ENCODE results near the gene BCAP29.
"Not testable (repeated sequence)": the region's sequence is repeated elsewhere in the genome, so short reads cannot be mapped to it uniquely, and the experiment has no call there.

BCAP29 gene

DNA sequence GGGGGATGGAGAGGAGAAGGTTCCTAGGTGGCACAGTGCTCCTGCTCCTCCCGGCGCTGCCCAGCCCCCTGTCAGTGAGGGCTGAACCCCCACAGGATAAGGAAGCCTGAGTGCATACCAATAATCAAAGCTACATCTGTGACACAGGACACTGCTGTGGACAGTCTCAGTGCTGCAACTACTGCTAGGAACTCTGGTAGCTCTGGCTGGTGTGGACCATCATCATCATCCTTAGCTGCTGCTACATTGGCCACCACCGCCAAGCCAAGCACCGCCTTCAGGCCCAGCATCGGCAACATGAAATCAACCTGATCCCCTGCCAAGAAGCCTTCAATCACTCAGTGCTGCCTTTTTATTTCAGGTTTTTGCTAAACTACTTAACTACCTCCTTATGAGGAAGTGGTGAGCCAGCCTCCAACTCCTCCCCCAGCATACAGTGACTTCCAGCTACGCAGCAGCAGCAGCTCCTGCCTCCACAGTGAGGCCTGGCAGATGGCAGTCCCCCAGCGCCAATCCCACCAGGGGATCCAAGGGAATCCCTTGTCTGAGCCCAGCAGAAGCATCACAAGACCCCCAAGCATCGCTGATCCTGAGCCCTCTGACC, 48.5 kb downstream of the BCAP29 start:
- DNase-seq, result no peak

GRCh38 chr7:107630342-107630741, 50.3 kb downstream of the BCAP29 start:
- no peak for DNase-seq

DNA sequence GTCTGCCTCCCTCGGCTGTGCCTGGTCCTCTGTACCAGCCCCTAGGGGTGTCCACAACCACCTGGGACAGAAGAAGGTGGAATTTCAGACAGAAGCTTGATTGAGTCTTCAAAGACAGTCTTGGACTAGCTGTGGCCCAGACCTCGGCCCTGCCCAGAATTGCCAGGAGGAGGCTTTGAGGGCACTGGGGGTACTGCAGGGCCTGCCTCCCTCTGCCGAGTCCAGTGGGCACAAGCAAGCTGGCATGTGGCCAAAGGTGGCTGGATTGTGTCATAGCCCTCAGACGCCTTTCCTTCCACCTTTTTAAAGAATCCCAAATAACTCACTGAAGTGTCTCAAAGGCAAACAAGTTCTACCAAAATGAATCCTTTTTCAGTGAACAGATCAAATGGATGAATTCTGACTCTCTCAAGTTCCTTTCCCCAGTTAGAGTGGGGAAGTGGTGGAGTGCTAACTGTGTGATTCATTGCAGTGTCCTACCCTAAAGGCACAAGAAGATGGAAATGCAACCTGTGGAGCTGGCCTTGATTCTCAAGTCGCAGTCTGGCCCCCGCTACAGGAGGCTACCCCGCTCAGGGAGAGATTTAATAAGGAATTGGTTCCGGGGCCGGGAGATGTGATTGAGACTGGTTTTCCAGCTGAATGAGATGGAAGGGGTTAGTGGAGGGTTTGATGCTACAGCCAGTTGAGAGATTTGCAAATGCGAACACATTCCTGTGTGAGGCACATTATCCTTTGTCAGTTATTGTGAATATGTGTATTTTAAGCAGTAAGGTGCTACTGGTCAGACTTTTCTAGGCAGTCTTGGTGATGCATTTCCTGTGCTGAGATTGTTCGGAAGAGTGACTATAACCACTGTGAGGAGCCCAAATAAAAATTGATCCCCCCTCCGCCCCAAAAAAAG, 51.8 kb downstream of the BCAP29 start:
- no peak for DNase-seq

DNA sequence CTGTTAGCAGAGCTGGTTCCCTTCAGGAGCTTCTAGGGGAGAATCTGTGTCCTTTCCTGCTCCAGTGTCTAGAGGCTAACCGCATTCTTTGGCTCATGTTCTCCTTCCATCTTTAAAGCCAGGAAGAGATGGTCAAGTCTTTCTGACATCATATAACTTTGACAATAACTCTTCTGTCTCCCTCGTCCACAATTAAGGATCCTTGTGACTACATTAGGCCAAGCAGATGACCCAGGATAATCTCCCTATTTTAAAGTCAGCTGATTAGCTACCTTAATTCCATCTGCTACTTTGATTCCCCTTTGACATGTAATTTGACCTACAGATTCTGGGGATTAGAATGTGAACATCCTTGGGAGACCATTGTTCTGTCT, 52.4 kb downstream of the BCAP29 start:
- peak; percentile 78 for DNase-seq

DNA sequence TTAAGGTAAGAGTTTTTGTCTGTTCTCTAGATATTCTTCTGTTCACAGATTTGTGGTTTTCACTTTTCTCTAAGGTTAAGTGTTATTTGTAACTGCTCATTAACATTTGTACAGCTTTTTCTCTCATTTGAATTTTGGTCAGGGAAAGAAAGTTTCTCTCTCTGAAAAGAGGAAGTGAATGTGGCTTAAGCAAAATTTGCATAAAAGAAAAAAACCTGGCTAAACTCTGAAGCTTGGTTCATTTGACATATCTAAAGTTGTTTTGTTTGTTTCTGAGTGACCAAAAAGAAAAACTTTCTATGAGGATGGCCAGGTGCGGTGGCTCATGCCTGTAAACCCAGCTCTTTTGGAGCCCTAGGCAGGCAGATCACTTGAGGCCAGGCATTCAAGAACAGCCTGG, 58.5 kb downstream of the BCAP29 start:
- DNase-seq, result no peak

- not testable (repeated sequence) for DNase-seq
Measured at GRCh38 chr7:107639070-107639469, 59.0 kb downstream of the BCAP29 start.

DNA sequence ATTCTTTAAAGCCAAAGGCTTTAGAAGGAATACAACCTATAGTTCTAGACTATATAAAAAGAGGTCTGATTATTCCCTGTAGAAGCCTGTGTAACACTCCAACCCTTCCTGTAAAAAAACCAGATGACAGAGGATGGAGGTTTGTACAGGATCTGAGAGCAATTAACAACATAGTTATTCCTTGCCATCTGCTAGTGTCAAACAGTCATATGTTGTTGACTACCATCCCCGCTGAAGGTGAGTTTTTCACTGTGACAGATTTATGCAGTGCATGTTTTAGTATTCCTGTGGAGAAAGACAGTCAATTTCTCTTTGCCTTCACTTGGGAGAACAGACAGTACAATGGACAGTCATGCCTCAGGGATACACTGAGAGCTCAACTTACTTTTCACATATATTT, 61.6 kb downstream of the BCAP29 start:
- DNase-seq, result peak; percentile 57

- DNase-seq, result no peak
Measured at GRCh38 chr7:107642501-107642900, 62.5 kb downstream of the BCAP29 start.

DNA sequence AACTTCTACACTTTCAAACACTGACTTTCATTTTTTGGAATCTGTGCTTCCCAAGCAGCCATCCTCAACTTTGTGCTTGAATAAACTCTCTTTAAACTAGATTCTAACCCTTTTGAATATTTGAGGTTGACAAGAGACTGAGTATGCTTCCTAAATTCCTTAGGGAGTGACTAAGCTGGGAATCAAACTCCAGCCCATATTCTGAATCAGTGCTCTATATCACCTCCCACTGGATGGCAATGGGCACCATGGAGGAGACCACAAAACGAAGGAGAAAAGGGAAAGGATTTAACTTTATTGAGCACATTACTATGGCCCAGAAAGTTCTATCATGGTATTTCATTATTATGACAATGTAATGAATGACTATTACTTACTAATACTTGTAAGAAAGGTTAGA, 63.4 kb downstream of the BCAP29 start:
- no peak for DNase-seq

GRCh38 chr7:107643938-107644308, 63.9 kb downstream of the BCAP29 start:
- DNase-seq, result no peak

- no peak for DNase-seq
Measured at GRCh38 chr7:107644309-107644974, 64.4 kb downstream of the BCAP29 start.

DNA sequence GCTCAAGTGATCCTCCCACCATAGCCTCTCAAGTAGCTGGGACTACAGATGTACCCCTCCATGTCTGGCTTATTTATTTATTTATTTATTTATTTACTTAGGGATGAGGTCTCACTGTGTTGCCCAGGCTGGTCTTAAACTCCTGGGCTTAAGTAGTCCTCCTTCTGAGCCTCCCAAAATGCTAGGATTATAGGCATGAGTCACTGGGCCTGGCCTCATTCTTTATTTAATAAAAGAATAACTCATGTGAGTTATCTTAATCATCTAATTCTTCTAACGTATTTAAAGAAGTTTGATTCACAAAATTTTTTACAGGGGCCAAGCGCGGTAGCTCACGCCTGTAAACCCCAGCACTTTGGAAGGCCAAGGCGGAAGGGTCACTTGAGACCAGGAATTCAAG, 72.6 kb downstream of the BCAP29 start:
- no peak for DNase-seq

DNA sequence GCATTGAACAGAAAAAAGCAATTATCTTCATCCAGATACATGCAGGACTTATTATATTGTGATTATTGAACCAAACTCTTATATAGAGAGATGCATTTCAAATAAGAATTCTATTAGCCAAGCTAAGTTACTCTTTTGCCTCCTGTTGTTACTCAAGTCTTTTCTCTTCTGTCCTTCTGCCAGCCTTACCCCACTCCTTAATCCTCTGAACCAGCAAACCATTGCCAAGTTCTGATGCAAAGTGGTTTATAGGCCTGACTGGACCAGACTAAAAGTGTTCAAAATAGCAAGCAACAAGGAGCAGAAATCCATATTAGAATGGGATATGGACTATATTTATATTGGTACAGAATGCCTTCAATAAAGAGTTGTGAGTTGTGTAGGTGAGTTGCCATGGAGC, 78.4 kb downstream of the BCAP29 start:
- no peak for DNase-seq

- DNase-seq, result no peak
Measured at GRCh38 chr7:107659666-107660065, 79.6 kb downstream of the BCAP29 start.

- peak; percentile 29 for DNase-seq
Measured at GRCh38 chr7:107660381-107661080, 80.5 kb downstream of the BCAP29 start, which contains the start of gene SLC26A4. SLC26A4 (plus strand) TSS chr7:107660828; CDS start chr7:107661642, 814 bp downstream.

- peak; percentile 75 for DNase-seq
Measured at GRCh38 chr7:107661081-107661864, 81.2 kb downstream of the BCAP29 start.

GRCh38 chr7:107661865-107662379, 81.9 kb downstream of the BCAP29 start:
- peak; percentile 31 for DNase-seq

- peak; percentile 32 for DNase-seq
Measured at GRCh38 chr7:107663196-107663595, 83.2 kb downstream of the BCAP29 start.

DNA sequence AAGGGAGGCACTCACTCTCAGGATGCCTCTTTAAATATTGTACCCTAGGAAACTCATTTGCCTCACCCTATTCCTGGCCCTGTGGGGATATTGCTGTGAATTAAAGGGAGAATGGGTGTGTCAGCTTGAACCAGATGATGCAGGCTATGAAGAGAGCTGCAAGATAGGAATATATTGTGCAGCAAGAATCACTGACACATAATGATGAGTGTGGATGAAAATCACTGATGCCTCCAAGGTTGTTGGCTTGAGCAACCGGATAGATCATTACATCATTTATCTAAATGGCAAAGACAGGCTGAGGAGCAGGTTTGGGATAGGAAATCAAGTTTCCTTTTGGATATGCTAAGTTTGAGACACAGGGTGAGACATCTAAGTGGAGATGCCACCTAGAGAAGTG, 86.7 kb downstream of the BCAP29 start:
- DNase-seq, result no peak

DNA sequence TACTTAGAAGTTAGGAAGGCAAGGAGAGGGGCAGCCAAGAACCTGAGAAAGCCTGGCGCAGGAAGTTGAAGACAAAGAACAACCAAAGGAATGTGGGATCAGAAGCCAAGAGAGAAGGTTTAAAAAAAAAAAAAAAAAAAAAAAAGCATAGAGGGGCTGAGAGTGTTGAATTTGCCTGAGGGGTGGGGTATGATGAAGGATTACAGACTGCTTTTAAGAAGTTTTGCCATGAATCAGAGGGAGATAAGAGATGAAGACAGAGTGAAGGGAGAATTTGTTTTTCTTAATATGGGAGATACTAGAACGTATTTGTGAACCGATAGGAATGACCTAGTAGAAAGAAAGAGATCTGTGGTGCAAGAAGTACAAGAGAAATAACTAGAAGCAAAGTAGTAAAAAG, 87.3 kb downstream of the BCAP29 start:
- DNase-seq, result no peak

- no peak for DNase-seq
Measured at GRCh38 chr7:107668296-107668695, 88.2 kb downstream of the BCAP29 start.

Data from NCI-H82 (cell line).